Activated T-helper 1 cell treated with Interleukin-2 at 50 U/mL for 16 hours (primary cell): ENCODE data around the gene PPP1R14D.

ENCODE experiments used
- DNase-seq: peaks from one replicate; pipeline ENCODE4 v3.0.0-alpha.2; 2020; ENCODE audit warnings: low read depth

Gene PPP1R14D

DNA sequence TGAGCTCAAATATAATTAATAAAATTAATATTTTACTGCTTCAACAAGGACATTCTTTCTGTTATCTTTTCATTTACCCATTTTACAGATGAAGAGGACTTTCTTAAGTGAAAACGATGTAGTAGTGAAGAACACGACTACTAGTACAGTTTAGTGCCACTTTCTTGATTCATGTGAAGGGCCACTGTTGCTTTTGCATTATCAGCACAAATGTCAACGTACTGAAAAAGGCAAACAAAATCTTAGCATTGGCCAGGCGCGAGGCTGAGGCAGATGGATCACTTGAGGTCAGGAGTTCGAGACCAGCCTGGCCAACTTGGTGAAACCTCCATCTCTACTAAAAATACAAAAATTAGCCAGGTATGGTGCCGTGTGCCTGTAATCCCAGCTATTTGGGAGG lies 9.5 kb downstream of the PPP1R14D start:
- DNase-seq, result no peak

DNA sequence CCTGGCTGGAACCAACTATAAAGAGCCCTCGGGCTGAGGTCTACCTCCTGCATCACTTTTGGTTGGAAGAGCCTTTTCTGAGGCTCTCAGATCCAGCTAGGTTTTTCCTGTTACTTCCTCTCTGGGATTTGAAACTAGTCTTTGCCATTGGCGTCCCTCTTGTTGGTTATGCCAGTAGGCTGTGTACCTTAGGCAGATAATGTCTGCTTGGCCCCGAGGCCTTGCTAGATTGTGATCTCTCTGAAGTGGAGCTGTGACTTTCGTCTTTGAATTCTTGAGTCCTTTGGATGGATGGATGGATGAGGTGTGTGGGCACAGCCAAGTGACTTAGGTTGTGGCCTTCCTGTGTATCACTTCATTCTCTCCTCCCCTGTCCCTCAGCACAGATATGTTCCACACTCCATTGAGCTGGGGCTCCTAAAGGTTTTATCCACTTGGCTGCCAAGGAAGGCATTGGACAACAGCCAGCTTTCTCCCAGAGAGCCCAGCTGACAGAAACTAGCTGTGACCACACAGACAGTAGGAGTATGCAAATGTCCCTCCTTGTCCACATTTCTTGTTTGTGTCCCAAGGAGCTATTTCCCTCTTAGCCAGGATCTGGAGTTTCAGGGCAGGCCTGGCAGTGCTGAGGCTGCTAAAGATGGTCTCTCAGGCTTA lies 13.3 kb downstream of the PPP1R14D start:
- DNase-seq, result no peak

DNA sequence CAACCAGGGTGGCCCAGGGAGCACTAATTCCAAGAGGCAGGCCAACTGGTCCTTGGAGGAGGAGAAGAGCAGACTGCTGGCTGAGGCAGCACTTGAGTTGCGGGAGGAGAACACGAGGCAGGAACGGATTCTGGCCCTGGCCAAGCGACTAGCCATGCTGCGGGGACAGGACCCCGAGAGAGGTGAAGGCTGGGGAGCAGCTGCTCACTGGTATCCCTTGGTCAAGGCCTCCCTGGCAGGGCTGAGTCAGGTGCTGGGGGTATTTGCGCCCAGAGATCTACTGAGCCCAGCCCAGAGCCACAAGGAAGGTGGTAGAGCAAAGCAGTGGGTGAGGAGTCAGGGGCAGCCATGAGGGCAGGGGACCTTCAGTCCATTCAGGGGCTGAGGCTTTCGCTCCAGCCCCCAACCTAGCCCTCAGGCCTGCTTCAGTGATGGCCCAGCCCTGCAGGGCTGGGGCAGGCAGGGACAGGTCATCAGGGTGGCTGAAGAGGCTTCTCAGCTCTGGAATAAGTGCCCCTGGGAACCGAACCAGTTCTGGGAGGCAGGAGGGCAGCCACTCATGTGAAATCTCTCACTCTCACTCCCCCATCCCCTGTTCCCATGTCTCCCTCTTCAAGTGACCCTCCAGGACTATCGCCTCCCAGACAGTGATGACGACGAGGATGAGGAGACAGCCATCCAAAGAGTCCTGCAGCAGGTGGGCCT lies 15.6 kb downstream of the PPP1R14D start:
- DNase-seq, result no peak

DNA sequence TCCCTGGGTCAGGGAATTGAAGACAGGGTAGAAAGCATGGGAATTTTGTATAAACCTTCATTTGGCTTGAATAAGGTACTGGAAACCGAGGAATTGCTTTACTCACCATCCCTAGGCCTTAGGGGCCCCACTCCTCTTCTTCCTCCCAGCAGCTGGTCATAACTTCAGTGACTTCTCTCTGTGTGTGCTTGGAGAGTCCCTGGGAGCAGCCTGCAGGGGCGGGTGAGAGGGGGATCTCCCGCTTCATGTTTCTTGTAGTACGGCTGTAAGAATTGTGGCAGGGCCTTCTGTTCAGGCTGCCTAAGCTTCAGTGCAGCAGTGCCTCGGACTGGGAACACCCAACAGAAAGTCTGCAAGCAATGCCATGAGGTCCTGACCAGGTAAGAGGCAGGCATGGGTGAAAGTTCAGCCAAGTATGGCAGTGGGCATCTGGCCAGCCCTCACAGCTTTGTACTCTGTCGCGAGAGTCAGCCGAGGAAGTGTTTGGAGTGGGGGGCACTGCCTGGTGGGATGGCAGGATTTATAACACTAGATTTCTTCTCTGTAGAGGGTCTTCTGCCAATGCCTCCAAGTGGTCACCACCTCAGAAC lies 19.6 kb downstream of the PPP1R14D start:
- DNase-seq, result no peak

DNA sequence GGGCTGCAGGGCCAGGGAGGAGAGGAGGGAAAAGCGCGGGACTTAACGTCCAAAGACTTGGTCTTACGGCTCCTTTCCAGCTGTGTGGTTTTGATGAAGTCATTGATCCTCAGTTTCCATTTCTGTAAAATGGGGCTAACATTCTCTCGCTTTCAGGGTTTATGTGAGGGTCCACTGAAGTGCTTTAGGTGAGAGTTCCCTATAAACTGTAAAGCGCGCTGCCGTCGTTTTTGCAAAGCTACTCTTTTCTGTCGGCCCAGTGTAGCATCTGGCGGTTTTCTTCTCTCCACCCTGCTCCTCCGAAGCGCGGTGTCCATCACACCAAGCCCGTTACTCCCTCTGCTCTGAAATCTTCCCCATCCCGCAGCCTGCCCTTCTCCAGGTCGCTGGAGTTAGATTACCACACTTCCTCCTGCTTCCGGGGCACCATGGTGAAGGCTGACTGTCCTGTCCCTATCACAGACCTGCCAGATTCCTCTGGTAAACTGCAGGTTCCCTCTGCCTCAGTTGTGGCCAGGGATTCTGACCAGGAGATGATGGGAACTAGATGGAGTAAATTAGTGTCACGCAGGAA lies 20.5 kb downstream of the PPP1R14D start:
- no peak for DNase-seq

DNA sequence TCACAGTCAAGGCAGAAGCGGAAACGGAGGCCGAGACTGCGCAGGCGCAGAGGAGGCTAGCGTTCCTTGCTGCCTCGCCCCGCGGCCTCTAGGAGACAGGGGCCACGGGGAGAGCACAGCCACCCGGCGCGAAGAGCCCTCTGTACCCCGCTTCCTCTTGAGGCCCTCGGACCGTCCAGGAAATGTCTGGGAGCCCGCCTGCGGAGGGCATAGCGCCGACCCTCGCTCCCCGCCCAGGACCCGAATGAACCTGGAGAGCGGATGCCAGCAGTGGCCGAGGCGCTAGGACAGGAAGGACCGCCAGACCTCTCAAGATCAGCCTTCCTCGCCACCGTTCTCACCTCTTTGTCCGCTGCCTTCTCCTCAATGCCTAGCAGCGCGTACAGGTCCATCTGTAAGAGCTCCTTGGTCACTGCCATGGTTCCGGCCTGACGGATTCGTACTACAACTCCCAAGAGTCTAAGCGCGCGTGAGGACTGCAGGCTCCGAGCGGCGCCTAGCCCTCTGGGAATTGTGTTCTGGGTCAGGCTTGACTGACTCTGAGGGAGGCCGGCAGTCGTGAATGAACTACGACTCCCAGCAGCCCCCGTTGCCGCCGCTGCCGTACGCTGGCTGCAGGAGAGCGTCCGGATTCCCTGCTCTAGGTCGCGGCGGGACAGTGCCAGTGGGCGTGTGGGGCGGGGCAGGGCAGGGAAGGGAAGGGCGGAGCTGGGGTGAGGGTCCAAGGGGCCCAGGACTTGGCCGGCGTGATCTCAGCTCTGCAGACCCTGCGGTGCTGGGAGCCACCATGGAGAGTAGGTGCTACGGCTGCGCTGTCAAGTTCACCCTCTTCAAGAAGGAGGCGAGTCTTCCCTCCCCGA lies 21.2 kb downstream of the PPP1R14D start, which contains the start of the genes DNAJC17 and ZFYVE19:
Gene DNAJC17 (minus strand): TSS at position 446 of the 860 bp plus-strand sequence. CDS start 27 bp downstream, at position 419.
Gene ZFYVE19 (plus strand): TSS at position 62 of the 860 bp plus-strand sequence. CDS start 501 bp downstream, at position 563.
- peak; percentile 86 for DNase-seq

DNA sequence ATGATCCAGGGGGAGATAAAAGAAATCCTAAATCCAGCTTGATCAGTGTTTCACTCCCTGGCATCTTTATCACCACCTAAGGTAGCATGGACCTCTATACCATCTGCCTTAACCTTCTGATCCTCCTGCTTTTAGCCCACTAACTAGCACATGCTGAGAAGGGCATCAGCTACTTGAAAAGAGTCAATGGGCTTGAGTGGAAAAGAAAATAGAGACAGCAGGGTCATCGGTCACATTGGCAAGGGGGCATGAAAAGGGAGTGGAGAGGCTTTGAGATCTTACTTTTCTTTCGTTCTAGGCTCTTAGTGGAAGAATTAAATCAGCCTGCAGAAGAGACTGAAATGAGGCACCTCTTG lies 21.9 kb downstream of the PPP1R14D start:
- DNase-seq, result no peak

DNA sequence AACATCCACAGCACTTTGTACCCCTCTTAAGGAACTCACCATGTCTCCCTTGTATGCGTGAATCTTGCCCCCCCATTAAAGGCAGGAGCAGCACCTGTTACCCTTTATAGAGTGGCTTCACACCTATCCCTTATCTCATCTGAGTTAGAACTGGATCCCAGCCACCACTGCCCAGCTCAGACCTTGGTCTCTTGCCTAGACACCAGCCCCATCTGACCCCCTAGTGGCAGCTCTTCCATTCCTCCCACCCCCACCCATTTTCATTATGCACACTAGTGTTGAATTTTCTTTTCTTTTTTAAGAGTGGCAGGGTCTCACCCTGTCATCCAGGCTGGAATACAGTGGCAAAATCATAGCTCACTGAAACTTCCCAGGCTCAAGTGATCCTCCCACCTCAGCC lies 24.8 kb downstream of the PPP1R14D start:
- no peak for DNase-seq

DNA sequence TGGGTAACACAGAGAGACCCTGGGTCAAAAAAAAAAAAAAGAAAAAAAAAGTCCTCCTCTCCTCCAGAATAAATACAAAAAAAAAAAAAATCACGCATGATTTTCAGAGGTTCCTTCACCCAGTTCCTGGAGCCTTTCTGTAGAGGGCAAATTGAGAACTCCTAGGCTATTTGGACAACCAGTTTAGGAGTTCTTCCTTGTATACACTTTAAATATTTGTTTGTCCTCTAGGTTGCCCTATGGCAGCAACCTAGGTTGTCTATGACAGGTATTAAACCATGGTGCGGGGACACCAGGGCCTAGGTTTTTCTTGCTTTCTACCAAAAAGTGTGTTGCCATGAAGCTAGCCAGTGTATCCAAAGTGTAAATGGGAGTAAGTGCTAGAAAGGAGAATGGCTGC lies 25.4 kb downstream of the PPP1R14D start:
- no peak for DNase-seq

DNA sequence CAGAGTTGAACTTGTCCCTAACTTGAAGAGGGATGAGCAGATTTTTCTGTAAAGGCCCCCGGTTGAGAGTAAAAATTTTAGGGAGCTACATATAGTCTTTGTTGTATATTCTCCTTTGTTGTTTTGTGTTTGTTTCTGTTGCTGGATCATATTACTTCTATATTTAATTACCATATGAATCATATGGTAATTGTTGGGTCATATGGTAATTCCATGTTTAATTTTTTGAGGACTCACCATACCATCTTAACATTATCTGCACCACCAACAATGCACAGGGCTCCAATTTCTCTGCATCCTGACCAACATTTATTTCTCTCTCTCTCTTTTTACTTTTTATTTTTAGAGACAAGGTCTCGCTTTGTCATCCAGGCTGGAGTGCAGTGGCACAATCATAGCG lies 29.0 kb downstream of the PPP1R14D start:
- DNase-seq, result no peak

DNA sequence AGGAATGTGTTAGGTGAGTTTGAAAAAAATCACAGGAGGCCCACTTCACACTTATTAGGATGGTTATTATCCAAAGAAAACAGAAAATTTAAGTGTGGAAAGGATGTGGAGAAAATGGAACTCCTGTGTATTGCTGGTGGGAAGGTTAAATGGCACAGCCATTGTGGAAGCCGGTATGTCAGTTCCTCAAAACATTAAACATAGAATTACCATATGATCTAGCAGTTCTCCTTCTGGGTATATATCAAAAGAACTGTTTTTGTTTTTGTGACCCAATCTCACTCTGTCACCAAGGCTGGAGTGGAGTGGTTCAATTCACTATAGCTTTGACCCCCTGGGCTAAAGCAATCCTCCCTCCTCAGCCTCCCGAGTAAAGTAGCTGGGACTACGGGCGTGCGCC lies 32.0 kb downstream of the PPP1R14D start:
- no peak for DNase-seq

DNA sequence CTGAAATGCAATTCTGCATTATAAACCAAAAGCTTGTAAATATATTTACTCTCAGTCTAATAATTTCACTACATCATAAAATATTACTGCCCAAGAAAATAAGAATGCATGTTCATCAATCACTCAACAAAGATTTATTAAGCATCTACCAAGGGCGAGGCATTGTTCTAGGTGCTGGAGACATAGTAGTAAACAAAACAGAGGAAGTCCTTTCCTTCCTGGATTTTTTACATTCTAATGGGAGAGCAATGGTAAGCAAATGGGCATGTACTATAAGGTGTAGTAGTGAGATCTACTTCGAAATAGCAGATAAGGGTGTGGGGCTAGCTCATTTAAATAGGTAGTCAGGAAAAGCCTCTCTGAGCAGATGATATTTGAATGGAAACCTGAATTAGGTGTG lies 32.5 kb downstream of the PPP1R14D start:
- DNase-seq, result no peak

DNA sequence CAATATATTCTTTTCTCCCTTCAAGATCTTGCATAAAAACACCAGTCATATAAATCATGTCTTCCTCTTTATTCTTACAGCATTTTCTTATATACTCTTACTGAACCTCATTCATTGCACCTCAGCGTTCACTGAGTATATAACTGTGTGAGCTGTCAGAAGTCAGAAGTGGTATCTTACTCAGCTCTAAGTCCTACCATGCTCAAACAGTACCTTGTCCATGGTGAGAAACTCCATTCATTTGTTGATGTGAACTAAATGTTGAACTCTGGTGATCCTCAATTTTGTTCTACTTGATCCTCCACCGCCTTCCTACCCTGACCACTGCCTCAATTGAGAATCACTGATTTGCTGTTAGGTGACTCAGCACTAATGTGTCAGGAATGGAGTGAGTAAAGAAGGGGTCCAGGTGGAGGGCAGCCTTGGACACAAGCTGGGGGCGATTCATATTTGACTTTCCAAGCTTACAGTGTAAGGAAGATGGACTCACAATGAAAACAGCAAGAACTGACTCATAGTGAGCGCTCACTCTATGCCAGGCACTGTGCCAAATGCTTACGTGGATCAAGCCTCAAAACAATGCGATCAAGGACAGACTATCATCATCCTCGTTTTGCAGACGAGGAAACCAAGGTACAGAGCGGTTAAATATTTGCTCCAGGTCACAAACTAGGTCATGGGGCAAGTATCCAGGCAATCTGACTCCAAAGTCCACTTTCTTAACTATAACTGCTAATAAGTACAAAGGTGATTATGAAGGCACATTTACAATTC lies 35.1 kb downstream of the PPP1R14D start:
- DNase-seq, result no peak

DNA sequence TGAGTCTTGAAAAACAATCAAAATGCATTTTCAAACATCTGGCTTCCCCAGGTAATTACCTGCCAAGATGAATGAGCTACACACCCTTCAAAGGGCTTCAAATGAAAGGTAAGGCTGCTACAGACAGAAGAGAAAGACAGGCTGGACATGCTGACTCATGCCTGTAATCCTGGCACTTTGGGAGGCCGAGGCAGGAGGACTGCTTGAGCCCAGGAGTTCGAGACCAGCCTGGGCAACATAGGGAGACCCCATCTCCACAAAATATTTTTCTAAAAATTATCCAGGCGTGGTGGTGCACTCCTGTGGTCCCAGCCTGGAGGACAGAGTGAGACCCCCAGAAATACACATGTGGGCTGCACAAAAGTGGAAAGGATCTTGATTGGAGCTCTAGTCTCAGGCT lies 36.1 kb downstream of the PPP1R14D start:
- no peak for DNase-seq

DNA sequence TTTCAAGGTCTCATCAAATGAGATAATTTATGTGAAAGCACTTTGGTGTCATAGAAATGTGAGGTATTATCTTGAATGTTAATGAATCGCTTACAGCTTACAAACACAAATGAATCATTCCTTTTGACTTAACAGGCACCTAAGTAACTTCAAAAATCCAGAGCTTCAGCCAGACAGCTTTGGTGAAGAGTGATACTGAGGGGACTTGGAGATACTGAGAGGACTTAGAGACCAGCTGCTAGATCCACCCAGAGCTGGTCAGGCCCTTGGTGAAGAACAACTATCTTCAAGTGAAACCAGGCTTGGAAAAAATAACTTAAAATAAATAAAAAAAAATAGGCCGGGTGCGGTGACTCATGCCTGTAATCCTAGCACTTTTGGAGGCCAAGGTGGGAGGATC lies 37.8 kb downstream of the PPP1R14D start:
- no peak for DNase-seq

DNA sequence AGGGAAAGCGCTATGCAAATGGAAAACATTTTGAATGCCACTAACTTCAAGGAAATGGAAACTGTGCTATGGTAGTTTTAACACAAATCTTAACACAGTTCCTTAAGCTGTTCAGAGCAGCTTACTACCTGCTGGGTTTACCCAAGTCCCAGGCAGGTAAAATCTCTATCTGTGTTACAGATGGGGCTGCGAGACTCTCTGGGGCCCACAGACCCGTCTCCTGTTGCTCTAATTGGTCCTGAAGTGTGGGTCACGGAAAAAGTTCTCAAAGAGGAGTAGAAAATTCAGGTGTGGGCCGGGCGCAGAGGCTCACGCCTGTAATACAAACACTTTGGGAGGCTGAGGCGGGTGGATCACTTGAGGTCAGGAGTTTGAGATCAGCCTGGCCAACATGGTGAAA lies 38.5 kb downstream of the PPP1R14D start:
- no peak for DNase-seq

DNA sequence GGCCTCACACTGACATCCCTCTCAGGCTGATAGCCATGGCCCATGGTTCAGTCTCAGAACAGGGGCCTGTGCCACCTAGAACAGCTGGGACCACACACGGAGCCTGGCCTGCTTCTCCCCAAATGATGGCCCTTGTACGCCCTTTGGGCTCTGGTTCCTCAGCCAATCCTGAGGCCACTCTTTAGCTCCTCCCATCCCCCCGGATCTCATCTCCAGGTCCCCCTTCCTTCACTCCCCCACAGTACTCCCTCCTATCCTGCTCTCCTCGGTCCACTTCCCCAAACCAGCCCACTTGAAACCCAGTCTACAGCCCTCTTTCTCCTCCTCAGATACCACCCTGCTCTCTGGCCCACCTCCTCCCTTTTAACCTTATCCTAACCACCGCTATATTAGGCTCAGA lies 39.4 kb downstream of the PPP1R14D start:
- DNase-seq, result no peak

DNA sequence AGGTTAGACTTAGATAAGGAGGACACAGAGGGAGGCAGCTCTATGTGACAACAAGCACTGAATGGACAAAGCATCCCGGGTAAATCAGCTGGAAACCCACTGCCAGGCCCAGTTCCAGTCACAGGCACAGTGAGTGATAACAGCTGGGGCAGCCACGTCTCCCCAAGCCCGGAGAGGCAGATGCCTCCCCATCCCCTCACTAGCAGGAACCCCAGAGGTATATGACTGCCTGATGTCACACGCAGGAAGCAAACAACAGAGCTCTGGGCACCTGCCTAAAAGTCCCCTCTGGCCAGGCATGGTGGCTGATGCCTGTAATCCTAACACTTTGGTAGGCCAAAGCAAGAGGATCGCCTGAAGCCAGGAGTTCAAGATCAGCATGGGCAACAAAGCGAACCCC lies 40.5 kb downstream of the PPP1R14D start:
- no peak for DNase-seq

DNA sequence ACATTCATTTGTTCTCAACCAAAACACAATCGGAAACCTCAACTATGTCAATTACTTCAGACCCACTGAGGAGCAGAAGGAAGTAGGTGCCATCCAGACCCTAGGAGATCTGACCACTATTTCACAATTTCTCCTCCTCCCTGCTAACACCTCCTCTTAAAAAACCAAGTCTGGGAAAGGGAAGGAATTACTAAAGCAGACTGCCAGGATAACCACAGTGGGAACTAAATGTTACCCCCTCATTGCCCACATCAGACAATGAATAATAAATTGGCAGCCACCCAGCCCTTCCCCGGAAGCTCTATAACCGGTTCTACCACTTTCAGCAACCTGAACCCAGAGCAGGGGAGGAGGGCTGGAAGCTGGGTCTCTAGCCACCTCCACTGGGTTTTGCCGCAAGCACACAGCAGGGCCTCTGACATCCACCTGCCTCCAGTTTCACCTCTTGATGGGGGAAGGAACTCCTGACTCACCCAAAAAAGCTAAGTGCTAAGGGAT lies 41.1 kb downstream of the PPP1R14D start:
- DNase-seq, result peak; percentile 22

DNA sequence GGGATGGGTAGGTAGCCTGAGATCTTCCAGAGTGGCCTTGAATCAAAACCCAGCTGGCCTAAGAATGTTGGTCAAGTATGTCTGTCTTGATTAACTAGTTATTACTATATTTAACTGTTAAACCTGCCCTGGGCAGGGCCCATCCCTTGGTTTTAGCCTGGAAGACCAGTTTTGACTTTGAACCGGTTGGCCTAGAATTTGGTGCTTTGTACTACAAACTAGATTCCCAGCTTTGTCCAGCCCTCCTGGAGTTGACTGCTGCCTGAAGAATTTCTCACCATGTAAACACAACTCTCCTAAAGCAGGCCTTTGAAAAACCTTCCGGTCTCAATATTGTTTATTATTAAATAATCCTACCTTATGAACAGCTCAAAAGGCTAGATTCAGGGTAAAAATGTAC lies 42.7 kb downstream of the PPP1R14D start:
- no peak for DNase-seq

DNA sequence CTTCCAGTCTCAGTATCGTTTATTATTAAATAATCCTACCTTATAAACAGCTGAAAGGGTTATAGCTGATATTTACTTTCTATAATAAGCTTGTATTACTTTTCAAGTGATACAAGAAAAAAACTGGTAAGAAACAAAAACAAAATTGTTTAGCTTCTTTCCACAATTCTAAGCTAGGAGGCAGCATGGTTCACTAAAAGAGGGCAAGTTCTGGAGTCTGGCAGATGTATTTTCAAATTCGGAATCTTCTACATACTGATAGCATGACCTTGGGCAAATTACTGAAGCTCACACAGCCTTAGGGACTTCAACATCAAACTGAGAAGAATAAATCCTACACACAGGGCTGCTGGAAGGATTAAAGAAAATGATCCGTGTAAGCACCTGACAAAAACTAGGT lies 43.3 kb downstream of the PPP1R14D start:
- DNase-seq, result no peak
